HL-60/S4 treated with retinoic acid at 250 ng/mL for 4 days and 3 days (cell line): Measurements from ENCODE around the gene ATP5MG.
"Not testable (repeated sequence)": the region's sequence is repeated elsewhere in the genome, so short reads cannot be mapped to it uniquely, and the experiment has no call there.

Experiments
- in situ Hi-C: fragments of 300-500 bp; cut with MboI; formaldehyde crosslinking; loops from 2 replicates; pipeline ENCODE4 v1.7.0; 2022; ENCODE audit warnings: low sequenced_read_pairs

ATP5MG gene, protein sequence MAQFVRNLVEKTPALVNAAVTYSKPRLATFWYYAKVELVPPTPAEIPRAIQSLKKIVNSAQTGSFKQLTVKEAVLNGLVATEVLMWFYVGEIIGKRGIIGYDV

DNA sequence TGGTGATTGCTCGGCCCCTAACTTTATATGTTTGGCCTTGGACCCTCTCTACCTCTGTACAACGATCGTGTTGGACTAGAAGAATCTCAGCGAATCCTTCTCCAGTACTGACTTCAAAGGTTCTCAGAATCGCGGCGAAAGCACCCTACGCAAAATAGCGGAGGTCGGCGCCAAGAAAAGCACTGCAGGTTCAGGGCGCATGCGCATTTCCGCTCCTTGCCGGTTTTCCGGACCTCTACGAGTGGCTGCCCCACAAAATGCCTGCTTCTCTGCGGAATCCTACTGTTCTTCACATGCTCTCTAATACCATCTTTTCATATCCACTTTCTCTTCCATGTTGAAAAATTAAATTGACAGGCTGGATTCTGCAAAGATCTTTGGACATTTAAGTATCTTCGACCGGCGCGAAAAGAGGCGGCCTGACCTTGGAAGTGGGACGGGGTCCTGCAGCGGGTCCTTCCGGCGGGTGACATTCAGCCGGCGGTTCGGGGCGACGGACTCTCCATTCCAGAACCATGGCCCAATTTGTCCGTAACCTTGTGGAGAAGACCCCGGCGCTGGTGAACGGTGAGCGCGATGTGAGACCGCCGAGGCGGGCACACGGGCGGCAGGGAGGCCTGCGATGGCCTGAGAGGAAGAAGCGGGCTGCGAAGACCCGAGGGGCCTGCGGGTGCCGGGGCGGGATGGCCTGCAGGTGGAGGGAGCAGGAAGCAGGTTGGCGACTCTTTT lies at the start of gene ATP5MG:
TSS of gene ATP5MG (plus strand) at position 456 of the 729 bp plus-strand sequence. CDS start at position 516, 60 bp downstream.
- in situ Hi-C loops, result no loop called here

DNA sequence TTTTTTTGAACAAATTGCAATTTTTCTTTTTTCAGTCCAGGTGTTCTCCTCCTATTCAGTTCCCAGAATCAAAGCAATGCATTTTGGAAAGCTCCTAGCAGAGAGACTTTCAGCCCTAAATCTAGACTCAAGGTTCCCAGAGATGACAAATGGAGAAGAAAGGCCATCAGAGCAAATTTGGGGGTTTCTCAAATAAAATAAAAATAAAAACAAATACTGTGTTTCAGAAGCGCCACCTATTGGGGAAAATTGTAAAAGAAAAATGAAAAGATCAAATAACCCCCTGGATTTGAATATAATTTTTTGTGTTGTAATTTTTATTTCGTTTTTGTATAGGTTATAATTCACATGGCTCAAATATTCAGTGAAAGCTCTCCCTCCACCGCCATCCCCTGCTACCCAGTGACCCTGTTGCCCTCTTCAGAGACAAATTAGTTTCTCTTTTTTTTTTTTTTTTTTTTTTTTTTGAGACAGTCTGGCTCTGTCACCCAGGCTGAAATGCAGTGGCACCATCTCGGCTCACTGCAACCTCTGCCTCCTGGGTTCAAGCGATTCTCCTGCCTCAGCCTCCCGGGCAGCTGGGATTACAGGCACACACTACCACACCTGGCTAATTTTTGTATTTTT lies 48.2 kb upstream of the ATP5MG start:
- in situ Hi-C loops, result loop anchor here (10.0 kb wide), 1 partner anchor 148 kb away; no protein-coding TSS in a partner anchor

DNA sequence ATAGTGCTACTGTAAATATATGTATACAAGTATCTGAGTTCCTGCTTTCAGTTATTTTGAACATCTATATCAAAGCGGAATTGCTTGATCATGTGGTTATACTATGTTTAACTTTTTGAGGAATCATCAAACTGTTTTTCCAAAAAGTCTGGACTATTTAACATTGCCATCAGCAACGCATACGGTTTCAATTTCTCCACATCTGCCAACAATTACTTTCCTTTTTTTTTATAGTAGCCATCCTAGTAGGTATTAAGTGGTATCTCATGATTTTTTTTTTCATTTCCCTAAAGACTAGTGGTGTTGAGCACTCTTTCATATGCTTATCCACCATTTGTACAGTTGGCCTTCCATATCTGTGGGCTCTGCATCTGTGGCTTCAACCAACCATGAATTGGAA lies 43.3 kb upstream of the ATP5MG start:
- in situ Hi-C loops, result loop anchor here (10.0 kb wide), 1 partner anchor 153 kb away; no protein-coding TSS in a partner anchor

DNA sequence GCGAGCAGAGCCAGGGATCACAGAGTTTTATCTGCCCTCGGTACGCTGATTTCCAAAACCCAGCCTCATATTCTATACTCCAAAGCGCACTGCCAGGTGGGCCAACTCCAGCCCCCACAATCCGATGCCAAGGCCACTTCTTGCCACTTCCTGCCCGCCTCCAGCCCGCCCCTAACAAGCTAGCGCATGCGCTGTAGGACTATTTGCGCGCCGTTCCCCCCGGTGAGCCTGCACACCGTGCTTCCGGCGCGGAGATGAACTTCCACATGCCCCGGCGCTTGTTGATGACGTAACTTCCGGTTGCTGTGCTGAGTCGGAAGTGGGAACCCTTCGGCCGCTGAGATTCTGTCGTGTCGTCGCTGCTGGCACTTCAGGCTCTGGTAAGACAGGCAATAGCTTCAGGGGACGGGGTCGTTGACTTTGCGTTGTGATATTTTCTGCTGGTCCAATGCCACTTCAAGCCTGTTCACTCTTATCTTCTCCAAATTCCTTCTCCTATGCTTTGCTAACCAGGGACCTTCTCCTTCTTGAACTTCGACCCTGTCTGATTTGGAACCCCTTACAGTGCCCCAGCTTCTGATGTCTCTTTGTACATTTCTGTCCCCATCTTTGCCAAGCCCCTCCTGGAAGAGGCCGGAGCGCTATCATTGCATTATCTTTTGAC lies 42.0 kb upstream of the ATP5MG start, which contains the start of gene UBE4A:
TSS of gene UBE4A (plus strand) at position 306 of the 664 bp plus-strand sequence. CDS start 5,481 bp downstream, outside the sequence.
- in situ Hi-C loops, result loop anchor here (10.0 kb wide), 1 partner anchor 155 kb away; no protein-coding TSS in a partner anchor

DNA sequence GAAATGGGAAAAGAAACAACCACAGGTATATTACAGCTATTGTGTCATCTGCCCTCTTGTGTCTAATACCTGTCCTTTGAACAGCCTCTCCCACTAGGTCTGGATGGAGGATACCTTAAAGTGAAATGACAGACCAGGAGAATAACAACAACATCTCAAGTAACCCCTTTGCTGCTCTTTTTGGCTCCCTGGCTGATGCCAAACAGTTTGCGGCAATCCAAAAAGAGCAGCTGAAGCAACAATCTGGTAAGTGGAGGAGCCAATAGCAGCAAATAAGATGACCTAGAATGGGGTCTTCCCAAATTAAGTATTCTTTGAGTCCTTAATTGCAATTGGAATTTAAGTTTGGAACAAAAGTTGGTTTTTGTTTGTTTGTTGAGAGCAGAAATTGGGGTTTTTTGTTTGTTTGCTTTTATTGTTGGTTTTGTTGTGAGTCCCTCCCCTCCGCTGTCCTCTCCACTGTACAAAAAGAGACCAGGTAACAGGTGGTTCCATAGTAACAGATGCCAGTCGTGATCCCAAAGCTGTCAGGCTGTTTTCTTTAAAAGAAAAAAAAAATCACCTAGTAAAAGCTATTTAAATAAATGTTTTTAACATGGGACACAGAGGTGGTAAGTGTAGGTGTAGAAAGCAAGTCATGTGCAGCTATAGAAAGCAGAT lies 36.3 kb upstream of the ATP5MG start:
- in situ Hi-C loops, result no loop called here

DNA sequence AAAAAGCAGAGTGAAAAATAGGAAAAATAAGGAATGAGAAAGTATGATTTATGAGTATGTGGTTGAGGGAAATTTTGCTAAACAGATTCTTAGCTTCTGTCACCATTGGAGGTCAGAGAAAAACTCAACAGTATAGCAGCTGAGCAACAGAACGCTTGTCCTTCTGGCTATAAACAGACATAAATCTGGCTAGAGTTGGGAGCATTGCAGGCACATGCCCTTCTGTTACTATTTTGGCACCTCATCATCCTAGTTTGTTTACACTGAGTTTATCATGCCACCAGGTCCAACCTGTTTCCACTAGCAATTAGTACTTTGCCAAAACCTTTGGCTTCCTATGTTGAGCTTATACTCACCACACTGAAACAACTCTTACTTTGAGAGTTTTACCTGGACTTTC lies 35.1 kb upstream of the ATP5MG start:
- in situ Hi-C loops, result no loop called here

DNA sequence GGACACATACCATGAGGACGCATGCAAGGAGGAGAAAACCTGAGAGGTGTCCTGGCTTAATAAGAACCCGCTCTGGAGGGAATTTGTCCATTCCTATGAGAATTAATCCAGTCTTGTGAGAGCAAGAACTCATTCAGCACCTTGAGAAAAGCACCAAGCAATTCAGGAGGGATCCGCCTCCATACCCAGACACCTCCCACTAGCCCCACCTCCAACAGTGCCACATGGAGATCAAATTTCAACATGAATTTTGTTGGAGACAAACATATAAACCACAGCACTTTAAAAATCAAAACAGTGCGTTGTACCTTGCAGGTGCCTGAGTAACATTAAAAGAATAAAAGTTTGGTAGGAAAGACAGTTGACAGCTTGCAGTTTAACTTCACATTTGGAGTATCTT lies 30.6 kb upstream of the ATP5MG start:
- in situ Hi-C loops, result no loop called here

DNA sequence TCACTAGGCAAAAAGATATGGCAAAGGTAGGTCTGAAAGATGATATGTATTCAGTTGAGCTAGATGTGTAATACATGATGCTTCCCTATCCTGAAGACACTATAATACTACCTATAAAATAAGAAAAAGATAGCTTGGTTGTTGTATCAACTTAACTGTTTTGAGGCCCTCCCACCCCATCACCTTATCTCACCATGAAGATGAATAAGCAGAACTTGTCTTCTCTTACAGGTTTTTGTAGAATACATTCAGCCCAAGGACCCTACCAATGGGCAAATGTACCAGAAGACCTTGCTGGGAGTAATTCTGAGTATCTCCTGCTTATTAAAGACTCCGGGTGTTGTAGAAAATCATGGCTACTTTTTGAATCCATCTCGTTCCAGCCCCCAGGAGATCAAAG lies 28.1 kb upstream of the ATP5MG start:
- in situ Hi-C loops, result no loop called here

DNA sequence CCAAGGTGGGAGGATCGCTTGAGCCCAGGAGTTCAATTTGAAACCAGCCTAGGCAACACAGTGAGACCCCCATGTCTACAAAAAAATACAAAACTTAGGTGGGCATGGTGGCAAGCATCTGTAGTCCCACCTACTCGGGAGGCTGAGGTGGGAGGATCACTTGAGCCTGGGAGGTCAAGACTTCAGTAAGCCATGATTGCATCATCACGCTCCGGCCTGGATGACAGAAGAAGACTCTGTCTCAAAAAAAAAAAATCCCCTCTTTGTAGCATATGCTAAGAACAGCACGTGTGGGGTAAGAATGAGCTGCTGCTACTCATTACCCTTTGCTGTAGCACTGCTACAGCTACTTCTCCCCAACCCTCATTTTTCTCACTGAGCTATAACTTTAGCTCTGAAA lies 27.5 kb upstream of the ATP5MG start:
- in situ Hi-C loops, result no loop called here

DNA sequence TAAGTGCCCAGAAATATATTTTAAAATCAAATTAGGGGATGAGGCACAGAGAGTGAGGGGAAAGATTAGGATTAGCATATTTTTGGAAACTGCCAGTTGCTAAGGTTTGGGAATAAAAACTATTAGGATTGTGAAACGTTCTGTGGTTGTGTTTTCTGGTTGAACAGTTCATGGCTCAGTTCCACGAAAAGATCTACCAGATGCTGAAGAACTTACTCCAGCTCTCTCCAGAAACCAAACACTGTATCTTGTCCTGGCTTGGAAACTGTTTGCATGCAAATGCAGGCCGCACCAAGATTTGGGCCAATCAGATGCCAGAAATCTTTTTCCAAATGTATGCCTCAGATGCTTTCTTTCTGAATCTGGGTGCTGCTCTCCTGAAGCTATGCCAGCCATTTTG lies 26.7 kb upstream of the ATP5MG start:
- in situ Hi-C loops, result no loop called here

DNA sequence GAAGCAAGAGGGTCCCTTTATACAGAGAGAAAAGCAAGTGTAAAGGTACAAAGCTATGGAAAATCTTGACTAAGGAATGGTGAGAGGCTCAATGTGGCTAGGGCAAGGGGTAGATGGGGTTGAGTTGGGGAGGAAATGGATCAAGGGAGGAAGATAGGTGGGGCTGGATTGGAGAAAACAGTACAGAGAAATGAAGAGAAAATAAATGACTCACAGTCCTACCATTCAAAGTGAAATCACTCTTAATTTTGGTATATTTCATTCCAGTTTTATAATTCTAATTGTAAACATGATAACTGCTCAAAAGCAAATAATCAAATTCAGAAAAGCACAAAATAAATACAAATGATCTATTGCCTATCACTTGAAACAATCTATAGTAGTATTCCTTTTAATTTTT lies 25.4 kb upstream of the ATP5MG start:
- in situ Hi-C loops, result no loop called here

DNA sequence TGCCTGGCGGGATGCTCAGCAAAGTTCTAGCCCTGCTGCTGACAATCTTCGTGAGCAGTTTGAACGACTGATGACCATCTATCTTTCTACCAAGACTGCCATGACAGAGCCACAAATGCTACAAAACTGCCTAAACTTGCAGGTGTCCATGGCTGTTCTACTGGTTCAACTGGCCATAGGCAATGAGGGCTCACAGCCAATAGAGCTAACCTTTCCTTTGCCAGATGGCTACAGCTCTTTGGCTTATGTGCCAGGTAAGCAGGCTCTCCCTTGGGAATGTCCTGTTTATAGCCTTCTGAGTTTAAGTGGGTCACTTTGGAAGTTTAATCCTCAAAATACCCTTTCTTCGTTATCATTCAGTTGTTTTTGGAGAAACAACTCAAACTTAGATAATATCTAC lies 21.9 kb upstream of the ATP5MG start:
- in situ Hi-C loops, result no loop called here

DNA sequence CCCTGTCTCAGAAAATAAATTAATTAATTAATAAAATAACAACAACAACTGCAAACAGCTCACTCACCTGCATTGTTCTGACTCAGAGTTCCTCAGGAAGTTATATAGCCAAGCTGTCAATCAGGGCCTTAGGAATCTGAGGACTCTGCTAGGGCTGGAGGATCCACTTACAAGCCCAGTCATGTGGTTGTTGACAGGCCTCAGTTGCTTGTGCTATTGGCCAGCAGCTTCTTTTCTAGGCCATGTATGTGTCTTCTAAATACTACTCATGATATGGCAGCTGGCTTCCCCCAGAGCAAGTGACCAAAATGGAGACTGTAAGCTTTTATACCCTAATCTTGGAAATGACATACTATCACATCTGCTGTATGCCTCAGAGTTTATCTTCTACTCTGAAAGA lies 20.8 kb upstream of the ATP5MG start:
- in situ Hi-C loops, result no loop called here

DNA sequence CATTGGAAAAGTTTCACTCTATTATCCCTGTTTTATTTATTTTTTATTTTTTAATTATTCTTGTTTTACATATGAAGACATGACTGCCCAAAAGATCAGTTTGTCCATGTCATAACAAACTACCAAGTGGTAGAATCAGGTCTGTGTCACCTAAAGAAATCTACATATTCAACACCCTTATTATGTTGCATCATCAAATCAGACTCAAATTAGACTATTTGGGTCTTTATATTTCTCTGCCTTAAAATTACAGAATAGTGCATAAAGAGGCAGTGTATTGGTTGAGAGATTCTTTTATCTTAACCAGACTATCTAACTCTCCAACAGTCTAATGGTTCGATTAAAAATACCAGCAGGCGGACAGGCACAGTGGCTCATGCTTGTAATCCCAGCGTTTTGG lies 18.5 kb upstream of the ATP5MG start:
- in situ Hi-C loops, result no loop called here

DNA sequence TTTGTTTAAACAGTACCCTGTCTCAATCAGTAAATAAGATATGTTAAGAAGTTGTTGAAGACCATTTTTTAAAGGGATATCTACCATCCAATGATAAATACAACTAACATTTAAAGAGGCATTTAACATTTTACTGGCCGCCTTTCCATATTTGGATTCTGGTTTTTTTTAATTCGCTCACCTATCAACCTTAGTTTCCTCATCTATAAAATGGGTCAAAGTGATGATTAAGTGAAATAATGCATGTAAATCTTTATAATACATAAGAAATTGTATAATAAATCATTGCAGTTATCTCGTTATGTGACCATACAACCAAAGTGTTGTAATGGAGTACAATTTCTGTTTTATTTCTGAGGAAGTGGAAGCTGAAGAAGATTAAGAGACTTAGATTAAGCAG lies 17.7 kb upstream of the ATP5MG start:
- in situ Hi-C loops, result no loop called here

DNA sequence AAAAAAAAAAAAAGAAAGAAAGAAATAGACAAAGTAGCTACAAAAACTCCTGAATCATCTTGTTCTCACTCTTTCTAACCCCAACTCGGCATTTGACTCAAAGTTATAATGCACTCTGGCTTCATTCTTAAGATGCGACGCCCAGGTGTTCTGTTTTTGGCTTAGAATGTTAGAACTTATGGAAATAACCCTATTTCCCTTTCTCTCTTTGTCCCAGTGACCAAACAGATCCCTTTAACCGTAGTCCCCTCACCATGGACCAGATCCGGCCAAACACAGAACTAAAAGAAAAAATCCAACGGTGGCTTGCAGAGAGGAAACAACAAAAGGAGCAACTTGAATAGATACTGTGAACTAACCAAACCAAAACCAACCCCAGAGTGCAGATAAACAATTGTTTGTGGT lies 5.3 kb upstream of the ATP5MG start:
- in situ Hi-C loops, result no loop called here

DNA sequence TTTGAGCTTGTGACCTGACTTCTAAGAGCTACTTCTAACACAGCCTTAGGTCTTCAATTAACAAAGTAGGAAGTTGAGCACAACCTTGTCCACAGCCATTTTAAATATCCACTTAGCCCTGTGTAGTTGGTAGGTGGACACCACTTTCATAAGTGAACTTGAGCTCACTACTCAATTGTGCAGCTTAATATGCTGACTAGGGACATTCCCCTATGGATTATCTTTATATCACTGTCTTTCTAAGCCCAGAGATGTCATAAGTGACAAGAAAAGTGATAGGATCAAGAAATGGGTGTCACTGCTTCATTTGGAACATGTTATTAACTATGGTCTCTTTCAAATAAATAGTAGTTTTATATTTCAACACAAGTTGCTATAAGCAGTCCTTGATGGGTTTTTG lies 4.0 kb upstream of the ATP5MG start:
- in situ Hi-C loops, result no loop called here

DNA sequence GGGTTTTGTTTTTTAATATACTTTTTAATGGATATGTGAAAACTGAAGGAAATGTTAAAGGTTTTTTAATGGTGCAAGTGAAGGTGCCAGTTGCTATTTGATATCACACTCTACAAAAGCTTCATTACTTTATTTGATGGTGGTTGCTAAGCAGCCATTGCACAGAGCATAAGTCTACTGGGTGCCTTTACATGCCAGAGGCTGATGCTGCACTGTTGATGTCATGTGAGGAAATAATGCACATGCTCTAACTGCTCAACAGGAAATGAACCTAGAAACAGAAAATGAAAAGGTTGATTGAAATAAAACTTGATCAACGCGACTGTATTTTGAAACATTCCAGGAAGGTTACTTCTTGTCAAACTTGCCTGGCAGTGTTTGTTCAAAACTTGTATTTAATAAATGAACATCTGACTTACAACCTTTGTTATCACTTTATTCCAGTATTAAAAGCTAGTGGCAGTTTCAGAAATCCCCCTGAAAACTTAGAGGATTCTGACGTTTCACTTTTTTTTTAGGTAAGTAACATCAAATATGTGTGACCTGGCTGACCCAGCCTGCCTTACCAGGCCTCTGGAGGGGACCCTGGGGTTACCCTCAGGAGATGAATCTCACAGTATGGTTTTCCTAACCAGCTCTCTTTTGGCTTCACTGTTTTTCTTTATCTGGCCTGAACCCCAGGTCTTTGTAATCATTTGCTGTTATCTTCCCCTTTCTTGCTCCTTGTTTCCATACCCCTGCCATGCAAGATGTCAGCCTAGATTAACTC lies 2.4 kb upstream of the ATP5MG start:
- in situ Hi-C loops, result no loop called here

DNA sequence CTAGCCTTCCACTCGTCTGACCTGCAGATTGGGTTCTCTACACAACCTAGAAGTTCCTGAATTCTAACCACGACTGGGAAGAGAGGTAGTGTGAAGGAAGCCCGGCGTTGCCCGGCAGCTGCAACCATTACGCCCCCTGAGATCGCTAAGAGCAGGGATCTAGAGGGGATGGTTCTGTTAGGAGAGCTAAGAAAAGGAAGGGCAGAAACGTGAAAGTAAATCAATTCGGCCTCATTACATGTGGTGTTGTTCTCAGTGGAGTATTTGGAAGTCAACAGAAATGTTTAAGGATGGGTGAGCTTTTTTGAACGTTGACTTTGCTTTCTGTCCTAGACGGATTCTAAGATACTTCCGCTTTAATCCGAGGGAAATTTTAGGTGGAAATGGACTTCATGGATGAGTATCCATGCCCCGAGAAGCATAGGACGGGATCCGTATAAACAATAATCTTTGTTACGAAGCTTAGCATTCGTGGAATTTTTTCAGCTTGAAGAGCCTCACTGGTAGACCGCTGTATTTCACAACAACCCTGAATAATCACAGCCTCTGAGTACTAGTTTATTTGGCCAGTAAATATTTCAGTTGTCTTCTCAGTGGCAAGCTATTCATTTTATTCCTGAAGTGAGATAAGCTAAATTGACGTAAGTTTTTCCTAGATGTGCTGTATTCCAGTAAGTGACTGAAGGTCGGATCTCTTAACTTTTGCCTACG lies 629 bp downstream of the ATP5MG start:
- in situ Hi-C loops, result no loop called here

DNA sequence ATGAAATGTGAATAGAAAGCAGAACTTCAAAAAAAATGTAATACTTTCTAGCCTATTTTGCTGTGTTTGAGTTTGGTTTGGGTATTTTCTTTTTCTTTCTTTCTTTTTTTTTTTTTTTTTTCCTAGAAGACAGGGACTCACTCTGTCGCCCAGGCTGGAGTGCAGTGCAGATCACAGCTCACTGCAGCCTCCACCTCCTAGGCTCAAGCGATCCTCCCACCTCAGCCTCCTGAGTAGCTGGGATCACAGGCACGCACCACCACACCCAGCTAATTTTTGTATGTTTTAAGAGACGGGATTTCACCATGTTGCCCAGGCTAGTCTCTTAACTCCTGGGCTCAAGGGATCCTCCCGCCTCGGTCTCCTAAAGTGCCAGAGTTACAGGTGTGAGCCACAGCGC lies 1.2 kb downstream of the ATP5MG start:
- in situ Hi-C loops, result not testable (repeated sequence)
